Neutrophil (primary cell): ENCODE results near the gene AMDHD2.

Experiments used
- H3K27ac ChIP-seq: fragments of 200-600 bp; sonication (generic); 2 replicates; pipeline ENCODE4 v1.5.1; 2016; ENCODE audit warnings: mild to moderate bottlenecking, moderate library complexity
- H3K27me3 ChIP-seq: fragments of 200-600 bp; sonication (generic); 2 replicates; pipeline ENCODE4 v1.6.0; 2016; ENCODE audit warnings: mild to moderate bottlenecking
- H3K36me3 ChIP-seq: fragments of 200-600 bp; sonication (generic); 2 replicates; pipeline ENCODE4 v1.5.1; 2017
- H3K4me1 ChIP-seq, 2 experiments: fragments of 200-600 bp in 1 of 2; sonication (generic) in 1 of 2; 1 replicate in 1 of 2; 2 replicates in 1 of 2; pipeline versions ENCODE4 v1.5.1 to v1.6.1; 2013 to 2016; ENCODE audit warnings: low read depth in 1 of 2, low read length in 1 of 2, mild to moderate bottlenecking in 1 of 2, moderate library complexity in 1 of 2; ENCODE audit not compliant: control insufficient read depth in 1 of 2, insufficient read depth in 1 of 2
- H3K4me3 ChIP-seq, 2 experiments: fragments of 200-600 bp in 1 of 2; sonication (generic) in 1 of 2; 1 replicate in 1 of 2; 2 replicates in 1 of 2; pipeline ENCODE4 v1.5.1; 2013 to 2016; ENCODE audit warnings: low read depth in 1 of 2, low read length in 1 of 2, mild to moderate bottlenecking in 1 of 2, moderate library complexity in 1 of 2
- H3K9me3 ChIP-seq: fragments of 200-600 bp; sonication (generic); 2 replicates; pipeline ENCODE4 v1.5.1; 2016
- CTCF ChIP-seq: fragments of 200-600 bp; sonication (generic); IDR thresholded peaks from 2 replicates; pipeline ENCODE4 v1.5.1; 2016; ENCODE audit warnings: antibody characterized with exemption

Gene AMDHD2

GRCh38 chr16:2511996-2512734 lies 8.0 kb upstream of the AMDHD2 start:
- H3K4me1 ChIP-seq, result peaks cover 65 to 67% of the 10 kb centered on the region in 2 experiments
- peak overlapping the region; percentile 100 for H3K27ac ChIP-seq
- no peak for TF ChIP-seq CTCF
- H3K36me3 ChIP-seq, result no peaks in the 10 kb centered on the region
- no peaks in the 10 kb centered on the region for H3K27me3 ChIP-seq
- H3K4me3 ChIP-seq, result no peak overlapping the region
- H3K9me3 ChIP-seq, result no peaks in the 10 kb centered on the region

GRCh38 chr16:2512735-2513404 lies 7.3 kb upstream of the AMDHD2 start:
- peak overlapping the region; percentile 100 for H3K27ac ChIP-seq
- H3K9me3 ChIP-seq, result no peaks in the 10 kb centered on the region
- H3K4me3 ChIP-seq, result peak overlapping the region; percentile 73 to 96
- no peaks in the 10 kb centered on the region for H3K27me3 ChIP-seq
- H3K4me1 ChIP-seq, result peaks cover 65 to 67% of the 10 kb centered on the region in 2 experiments
- no peak for TF ChIP-seq CTCF
- no peaks in the 10 kb centered on the region for H3K36me3 ChIP-seq

- H3K9me3 ChIP-seq, result no peaks in the 10 kb centered on the region
- H3K4me3 ChIP-seq, result peak within 1 kb of the TSS; percentile 73 to 96
- H3K4me1 ChIP-seq, result peaks cover 65 to 67% of the 10 kb centered on the region in 2 experiments
- peak within 1 kb of the TSS; percentile 100 for H3K27ac ChIP-seq
- no peaks in the 10 kb centered on the region for H3K27me3 ChIP-seq
- no peaks in the 10 kb centered on the region for H3K36me3 ChIP-seq
- TF ChIP-seq CTCF, result peak; percentile 31
Observed at GRCh38 chr16:2513405-2514332, 6.5 kb upstream of the AMDHD2 start, which contains the start of gene ATP6V0C. TSS of gene ATP6V0C (plus strand) at chr16:2513952. CDS start at chr16:2514104, 152 bp downstream.

GRCh38 chr16:2514333-2515179 lies 5.6 kb upstream of the AMDHD2 start:
- Histone ChIP-seq H3K9me3 (no peaks in the 10 kb centered on the region), H3K27ac (peak overlapping the region; percentile 100), H3K27me3 (no peaks in the 10 kb centered on the region), H3K4me3 (peak overlapping the region; percentile 73 to 96), H3K36me3 (peaks cover 7% of the 10 kb centered on the region), H3K4me1 (peaks cover 65 to 67% of the 10 kb centered on the region in 2 experiments)
- TF ChIP-seq CTCF, result no peak
